Activated B cell treated with CpG ODN at 0.5 μM for 24 hours (primary cell): ENCODE results near the gene NBPF6. TPM values are rescaled to one million over a fixed set of nuclear protein-coding genes. Genes with fewer than 3 reads are reported as not detected.
"Not testable (repeated sequence)": the region's sequence is repeated elsewhere in the genome, so short reads cannot be mapped to it uniquely, and the experiment has no call there.

Experiments
- ATAC-seq: fragments of 200-7000 bp; cut with Tn5 transposase; one replicate; pipeline ENCODE4 v1.10.0; 2021; ENCODE audit warnings: low read depth, mild to moderate bottlenecking, moderate library complexity
- CTCF ChIA-PET: fragments of 350-600 bp; sonication (Branson Sonifier 250); formaldehyde crosslinking; loops from one replicate; lab custom pipeline; 2021; ENCODE audit warnings: antibody characterized with exemption; lab: Charles Lee
- POLR2A ChIA-PET: fragments of 350-600 bp; sonication (Branson Sonifier 250); formaldehyde crosslinking; loops from one replicate; lab custom pipeline; 2021; ENCODE audit warnings: antibody characterized with exemption; lab: Charles Lee
- DNase-seq: peaks from one replicate; pipeline ENCODE4 v3.0.0; 2022
- H3K27ac Mint-ChIP-seq: one replicate; pipeline ENCODE4 v1.8.0; 2020; ENCODE audit warnings: mixed read lengths
- H3K27me3 Mint-ChIP-seq: one replicate; pipeline ENCODE4 v1.8.0; 2021; ENCODE audit warnings: mixed read lengths
- H3K36me3 Mint-ChIP-seq: one replicate; pipeline ENCODE4 v1.8.0; 2021; ENCODE audit warnings: low read depth, mixed read lengths
- H3K4me1 Mint-ChIP-seq: one replicate; pipeline ENCODE4 v1.8.0; 2021; ENCODE audit warnings: mixed read lengths
- H3K4me3 Mint-ChIP-seq: one replicate; pipeline ENCODE4 v1.8.0; 2020; ENCODE audit warnings: mild to moderate bottlenecking, mixed read lengths
- H3K9me3 Mint-ChIP-seq: one replicate; pipeline ENCODE4 v1.8.0; 2020; ENCODE audit warnings: mixed read lengths
- intact Hi-C: fragments of 100-400 bp; cut with micrococcal nuclease; formaldehyde crosslinking; loops from one replicate; pipeline ENCODE4 v1.15.1; 2024
- total RNA-seq: library from RNA; stranded (reverse); gene quantifications from 2 replicates; pipeline ENCODE4 v1.2.3, GENCODE V29; 2022

Gene NBPF6
- total RNA-seq, result not detected in 2 replicates

DNA sequence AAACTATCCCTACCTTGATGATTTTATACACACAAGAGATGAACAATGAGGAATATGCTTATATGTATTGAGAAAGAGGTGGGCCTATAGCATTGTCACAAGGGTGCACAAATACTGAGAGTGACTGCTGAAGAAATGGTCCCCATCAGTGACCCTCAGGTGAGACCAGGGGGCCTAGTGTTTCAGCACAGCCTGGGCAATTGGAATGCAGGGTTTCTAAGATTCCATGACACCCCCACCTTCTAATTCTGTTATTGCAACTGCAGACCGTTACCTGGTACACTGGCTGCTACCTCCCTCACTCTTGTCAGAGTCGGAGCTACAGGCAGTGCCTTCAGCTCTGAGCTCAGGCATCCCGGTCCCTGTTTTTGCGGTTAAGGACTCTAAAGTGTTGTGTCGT lies at the start of gene NBPF6:
Gene NBPF6, plus strand, starts transcription at position 301 of the 400 bp plus-strand sequence. CDS start 259 bp downstream, outside the sequence.
- H3K4me1 Mint-ChIP-seq, H3K27ac Mint-ChIP-seq, CTCF ChIA-PET, H3K9me3 Mint-ChIP-seq, DNase-seq, H3K4me3 Mint-ChIP-seq, H3K27me3 Mint-ChIP-seq, POLR2A ChIA-PET, H3K36me3 Mint-ChIP-seq, ATAC-seq, intact Hi-C loops: not testable (repeated sequence)

DNA sequence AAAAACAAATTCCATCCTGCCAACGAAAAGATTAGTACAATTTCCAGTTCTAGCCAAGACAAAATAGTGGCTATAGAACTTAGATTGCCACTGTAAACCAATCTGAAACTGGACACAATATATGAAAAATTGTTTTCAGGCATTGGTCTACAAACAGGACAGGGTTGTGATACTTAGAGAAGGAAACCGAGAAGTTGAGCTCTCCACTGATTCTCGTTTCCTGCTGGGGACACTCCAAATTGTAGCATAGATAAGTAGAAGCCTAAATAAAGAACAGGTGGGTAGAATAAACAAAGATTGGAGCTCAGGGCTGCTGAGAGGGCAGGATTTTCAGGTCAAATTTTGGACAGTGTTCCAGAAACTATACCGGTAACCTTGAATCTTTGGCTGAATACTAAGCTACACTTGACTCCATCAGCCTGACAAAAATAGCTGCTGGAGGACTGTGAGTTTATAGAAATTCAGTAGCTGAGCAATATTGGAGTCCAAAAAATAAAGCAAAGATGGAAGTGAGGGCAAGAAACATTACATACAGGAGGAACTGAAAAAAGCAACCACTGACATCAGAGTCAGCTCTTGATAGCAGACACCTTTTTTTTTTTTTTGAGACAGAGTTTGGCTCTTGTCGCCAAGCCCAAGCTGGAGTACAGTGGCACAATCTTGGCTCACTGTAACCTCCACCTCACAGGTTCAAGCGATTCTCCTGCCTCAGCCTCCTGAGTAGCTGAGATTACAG lies 38.9 kb upstream of the NBPF6 start:
- DNase-seq, ATAC-seq, H3K27ac Mint-ChIP-seq, H3K4me1 Mint-ChIP-seq, POLR2A ChIA-PET, H3K9me3 Mint-ChIP-seq, intact Hi-C loops, H3K27me3 Mint-ChIP-seq, CTCF ChIA-PET, H3K4me3 Mint-ChIP-seq, H3K36me3 Mint-ChIP-seq: not testable (repeated sequence)

- intact Hi-C loops, POLR2A ChIA-PET, H3K9me3 Mint-ChIP-seq, ATAC-seq, H3K4me1 Mint-ChIP-seq, H3K27ac Mint-ChIP-seq, H3K4me3 Mint-ChIP-seq, CTCF ChIA-PET, H3K36me3 Mint-ChIP-seq, H3K27me3 Mint-ChIP-seq, DNase-seq: not testable (repeated sequence)
Observed at GRCh38 chr1:108420129-108420528, 30.0 kb upstream of the NBPF6 start.

- POLR2A ChIA-PET, H3K4me1 Mint-ChIP-seq, H3K9me3 Mint-ChIP-seq, H3K36me3 Mint-ChIP-seq, H3K27me3 Mint-ChIP-seq, H3K27ac Mint-ChIP-seq, DNase-seq, CTCF ChIA-PET, H3K4me3 Mint-ChIP-seq, intact Hi-C loops: not testable (repeated sequence)
- peak; percentile 47 for ATAC-seq
Observed at GRCh38 chr1:108421061-108421916, 28.9 kb upstream of the NBPF6 start.

DNA sequence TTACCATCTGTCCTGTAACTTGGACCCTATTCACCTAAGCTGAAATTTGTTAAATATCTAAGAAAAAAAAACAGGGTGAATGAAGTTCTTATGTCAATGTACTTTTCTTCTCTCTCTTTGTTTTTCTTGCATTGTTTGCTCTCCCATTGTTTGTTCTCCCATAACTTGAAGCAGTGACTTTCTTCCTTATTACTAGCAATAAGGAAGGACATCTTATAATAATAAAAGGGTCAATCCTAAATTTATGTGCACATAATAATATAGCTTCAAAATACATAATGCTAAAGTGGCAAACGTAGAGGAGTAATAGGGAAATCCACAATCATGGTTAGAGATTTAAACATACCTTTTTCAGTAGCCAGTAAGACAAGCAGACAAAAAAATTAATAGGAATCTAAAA lies 23.3 kb upstream of the NBPF6 start:
- H3K4me1 Mint-ChIP-seq, POLR2A ChIA-PET, H3K27me3 Mint-ChIP-seq, intact Hi-C loops, CTCF ChIA-PET, ATAC-seq, H3K4me3 Mint-ChIP-seq, H3K36me3 Mint-ChIP-seq, DNase-seq, H3K9me3 Mint-ChIP-seq, H3K27ac Mint-ChIP-seq: not testable (repeated sequence)

GRCh38 chr1:108432002-108432401 lies 18.1 kb upstream of the NBPF6 start:
- H3K27me3 Mint-ChIP-seq, POLR2A ChIA-PET, intact Hi-C loops, CTCF ChIA-PET, H3K27ac Mint-ChIP-seq, H3K4me3 Mint-ChIP-seq, ATAC-seq, DNase-seq, H3K36me3 Mint-ChIP-seq, H3K9me3 Mint-ChIP-seq, H3K4me1 Mint-ChIP-seq: not testable (repeated sequence)

- POLR2A ChIA-PET, ATAC-seq, H3K36me3 Mint-ChIP-seq, intact Hi-C loops, DNase-seq, CTCF ChIA-PET, H3K27ac Mint-ChIP-seq, H3K27me3 Mint-ChIP-seq, H3K4me1 Mint-ChIP-seq, H3K9me3 Mint-ChIP-seq, H3K4me3 Mint-ChIP-seq: not testable (repeated sequence)
Observed at GRCh38 chr1:108433404-108433803, 16.7 kb upstream of the NBPF6 start.

DNA sequence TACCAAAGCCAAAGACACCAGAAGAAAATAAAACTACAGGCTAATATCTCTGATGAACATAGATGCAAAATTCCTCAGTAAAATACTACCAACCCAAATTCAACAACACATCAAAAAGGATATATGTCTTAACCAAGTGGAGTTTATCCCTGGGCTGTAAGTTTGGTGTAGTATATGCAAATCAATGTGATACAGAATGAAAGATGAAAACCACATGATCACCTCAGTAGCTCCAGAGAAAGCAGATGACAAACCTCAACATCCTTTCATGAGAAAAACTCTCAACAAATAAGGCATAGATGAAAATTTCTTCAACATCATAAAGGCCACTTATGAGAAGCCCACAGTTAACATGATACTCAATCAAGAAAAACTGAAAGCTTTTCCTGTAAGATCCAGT lies 11.6 kb upstream of the NBPF6 start:
- H3K9me3 Mint-ChIP-seq, H3K36me3 Mint-ChIP-seq, DNase-seq, intact Hi-C loops, CTCF ChIA-PET, H3K4me1 Mint-ChIP-seq, H3K4me3 Mint-ChIP-seq, H3K27me3 Mint-ChIP-seq, POLR2A ChIA-PET, H3K27ac Mint-ChIP-seq, ATAC-seq: not testable (repeated sequence)

GRCh38 chr1:108454521-108454920 lies 4.4 kb downstream of the NBPF6 start:
- H3K9me3 Mint-ChIP-seq, H3K27me3 Mint-ChIP-seq, H3K27ac Mint-ChIP-seq, intact Hi-C loops, H3K4me1 Mint-ChIP-seq, CTCF ChIA-PET, POLR2A ChIA-PET, DNase-seq, H3K4me3 Mint-ChIP-seq, ATAC-seq, H3K36me3 Mint-ChIP-seq: not testable (repeated sequence)

- H3K27me3 Mint-ChIP-seq, POLR2A ChIA-PET, H3K36me3 Mint-ChIP-seq, H3K9me3 Mint-ChIP-seq, intact Hi-C loops, ATAC-seq, H3K4me1 Mint-ChIP-seq, DNase-seq, H3K4me3 Mint-ChIP-seq, H3K27ac Mint-ChIP-seq, CTCF ChIA-PET: not testable (repeated sequence)
Observed at GRCh38 chr1:108458661-108459060, 8.5 kb downstream of the NBPF6 start.

GRCh38 chr1:108461758-108462157 lies 11.6 kb downstream of the NBPF6 start:
- H3K9me3 Mint-ChIP-seq, POLR2A ChIA-PET, H3K36me3 Mint-ChIP-seq, H3K27me3 Mint-ChIP-seq, H3K27ac Mint-ChIP-seq, CTCF ChIA-PET, H3K4me3 Mint-ChIP-seq, H3K4me1 Mint-ChIP-seq, ATAC-seq, intact Hi-C loops, DNase-seq: not testable (repeated sequence)

DNA sequence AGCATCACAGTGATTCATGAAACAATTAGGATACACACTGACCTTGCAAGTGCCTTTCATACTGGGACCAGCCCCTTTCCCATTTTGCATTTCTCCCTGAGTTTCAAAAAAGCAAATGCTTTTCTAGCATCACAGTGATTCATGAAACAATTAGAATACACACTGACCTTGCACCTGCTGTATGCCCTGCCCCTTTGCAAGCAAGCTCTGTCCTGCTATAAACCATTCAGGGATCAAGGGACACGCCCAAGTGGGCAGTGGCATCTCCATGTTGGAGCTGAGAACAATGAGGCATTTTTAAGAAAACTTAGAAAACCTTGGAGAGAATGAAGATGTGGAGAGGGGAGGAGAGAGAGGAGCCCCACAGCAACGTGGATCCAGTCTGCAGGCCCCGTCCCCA lies 13.8 kb downstream of the NBPF6 start:
- POLR2A ChIA-PET, ATAC-seq, H3K4me3 Mint-ChIP-seq, DNase-seq, H3K27me3 Mint-ChIP-seq, intact Hi-C loops, CTCF ChIA-PET, H3K4me1 Mint-ChIP-seq, H3K9me3 Mint-ChIP-seq, H3K36me3 Mint-ChIP-seq, H3K27ac Mint-ChIP-seq: not testable (repeated sequence)
